ENCODE results near the gene ISM1.

The ISM1 gene

GRCh38 chr20:13277663-13278295 is 56.7 kb downstream of the ISM1 start (continued):
- no peak for TF ChIP-seq PATZ1 (CRISPR knock-in tag; IDR thresholded peaks at IDR 0.05; ENCODE audit: borderline replicate concordance)
- no peak for TF ChIP-seq ZNF565 (CRISPR knock-in tag; conservative IDR thresholded peaks at IDR 0.05; ENCODE audit: low read depth)
- no peak for TF ChIP-seq TSHZ2 (CRISPR knock-in tag; IDR thresholded peaks at IDR 0.05)
- TF ChIP-seq SNAI2 (CRISPR knock-in tag; IDR thresholded peaks at IDR 0.05) = no peak
- TF ChIP-seq ZFP3 (CRISPR knock-in tag; IDR thresholded peaks at IDR 0.05) = no peak
- no peak for TF ChIP-seq ESRRG (CRISPR knock-in tag; IDR thresholded peaks at IDR 0.05)
- TF ChIP-seq OSR1 (CRISPR knock-in tag; IDR thresholded peaks at IDR 0.05) = no peak
- TF ChIP-seq ZFP30 (CRISPR knock-in tag; IDR thresholded peaks at IDR 0.05) = no peak

GRCh38 chr20:13278812-13279570 is 57.9 kb downstream of the ISM1 start:
- ATAC-seq = no peak
- TF ChIP-seq ZNF8 (CRISPR knock-in tag; IDR thresholded peaks at IDR 0.05) = no peak
- TF ChIP-seq SNAI2 (CRISPR knock-in tag; IDR thresholded peaks at IDR 0.05) = no peak
- TF ChIP-seq ZNF565 (CRISPR knock-in tag; conservative IDR thresholded peaks at IDR 0.05; ENCODE audit: low read depth) = no peak
- no peak for TF ChIP-seq TOX (CRISPR knock-in tag; IDR thresholded peaks at IDR 0.05; ENCODE audit: borderline replicate concordance)
- no peak for TF ChIP-seq CSRNP3 (CRISPR knock-in tag; IDR thresholded peaks at IDR 0.05)
- TF ChIP-seq CREB5 (CRISPR knock-in tag; IDR thresholded peaks at IDR 0.05; ENCODE audit: low read depth) = no peak
- TF ChIP-seq PPARA (CRISPR knock-in tag; IDR thresholded peaks at IDR 0.05; ENCODE audit: borderline replicate concordance) = no peak
- TF ChIP-seq RARB (CRISPR knock-in tag; IDR thresholded peaks at IDR 0.05) = no peak
- no peak for TF ChIP-seq ZNF70 (CRISPR knock-in tag; IDR thresholded peaks at IDR 0.05)
- TF ChIP-seq ISL1 (CRISPR knock-in tag; IDR thresholded peaks at IDR 0.05) = no peak
- TF ChIP-seq BACH2 (CRISPR knock-in tag; IDR thresholded peaks at IDR 0.05; ENCODE audit: borderline replicate concordance) = no peak
- no peak for TF ChIP-seq OSR1 (CRISPR knock-in tag; IDR thresholded peaks at IDR 0.05)
- no peak for TF ChIP-seq ESRRG (CRISPR knock-in tag; IDR thresholded peaks at IDR 0.05)
- no peak for TF ChIP-seq ZC3H10 (CRISPR knock-in tag; IDR thresholded peaks at IDR 0.05)
- no peak for TF ChIP-seq TSHZ2 (CRISPR knock-in tag; IDR thresholded peaks at IDR 0.05)
- no peak for TF ChIP-seq ARNTL (CRISPR knock-in tag; IDR thresholded peaks at IDR 0.05; ENCODE audit: borderline replicate concordance, low read depth)
- no peak for TF ChIP-seq PATZ1 (CRISPR knock-in tag; IDR thresholded peaks at IDR 0.05; ENCODE audit: borderline replicate concordance)
- TF ChIP-seq ZFP3 (CRISPR knock-in tag; IDR thresholded peaks at IDR 0.05) = no peak
- no peak for TF ChIP-seq GLIS3 (CRISPR knock-in tag; IDR thresholded peaks at IDR 0.05)
